Smooth muscle cell (in vitro differentiated cells): ENCODE measurements around the gene MLPH. TPM values are rescaled to one million over a fixed set of nuclear protein-coding genes. Genes with fewer than 3 reads are reported as not detected.

ENCODE experiments used
- DNase-seq: peaks from one replicate; lab custom pipeline; 2025; ENCODE audit not compliant: unreplicated experiment; lab: John Stamatoyannopoulos, UW
- H2AFZ ChIP-seq: fragments of 200-600 bp; sonication (generic); 2 replicates; pipeline ENCODE4 v1.6.0; 2016; ENCODE audit warnings: antibody characterized with exemption, low read depth, mild to moderate bottlenecking
- H3F3A ChIP-seq: fragments of 200-600 bp; sonication (generic); 2 replicates; pipeline ENCODE4 v1.6.0; 2017; ENCODE audit warnings: antibody characterized with exemption, low read depth
- H3K27ac ChIP-seq: fragments of 200-600 bp; sonication (generic); 2 replicates; pipeline ENCODE4 v1.5.1; 2016; ENCODE audit warnings: low read depth, mild to moderate bottlenecking
- H3K27me3 ChIP-seq: fragments of 200-600 bp; sonication (generic); 2 replicates; pipeline ENCODE4 v1.6.1; 2016; ENCODE audit warnings: low read depth, mild to moderate bottlenecking
- H3K36me3 ChIP-seq: fragments of 200-600 bp; sonication (generic); 2 replicates; pipeline ENCODE4 v1.5.1; 2016; ENCODE audit warnings: low read depth
- H3K4me1 ChIP-seq: fragments of 200-600 bp; sonication (generic); 2 replicates; pipeline ENCODE4 v1.5.1; 2016; ENCODE audit warnings: low read depth
- H3K4me2 ChIP-seq: fragments of 200-600 bp; sonication (generic); 2 replicates; pipeline ENCODE4 v1.6.0; 2016; ENCODE audit warnings: mild to moderate bottlenecking
- H3K4me3 ChIP-seq: fragments of 200-600 bp; sonication (generic); 2 replicates; pipeline ENCODE4 v1.5.1; 2016; ENCODE audit warnings: mild to moderate bottlenecking
- H3K79me2 ChIP-seq: fragments of 200-600 bp; sonication (generic); 2 replicates; pipeline ENCODE4 v1.6.0; 2016; ENCODE audit warnings: low read depth, mild to moderate bottlenecking
- H3K9ac ChIP-seq: fragments of 200-600 bp; sonication (generic); 2 replicates; pipeline ENCODE4 v1.6.0; 2016; ENCODE audit warnings: low read depth
- H3K9me3 ChIP-seq: fragments of 200-600 bp; sonication (generic); replicated peaks from 2 replicates; pipeline ENCODE4 v1.5.1; 2016; ENCODE audit warnings: low read depth
- H4K20me1 ChIP-seq: fragments of 200-600 bp; sonication (generic); 2 replicates; pipeline ENCODE4 v1.6.0; 2016; ENCODE audit warnings: low read depth
- WGBS: methylation state at CpG from one replicate; pipeline ENCODE4 v1.1.7; 2016; ENCODE audit warnings: low lambda C conversion rate; 5-methylcytosine and 5-hydroxymethylcytosine counted together
- polyA plus RNA-seq: library from polyadenylated mRNA; unstranded; fragments of >200 nt; fragmentation: Nextera tagmentation; extraction: Ambion mirVana; gene quantifications from 2 replicates; pipeline ENCODE4 v1.2.1, GENCODE V29; 2016
- total RNA-seq: library from RNA; depleted of rRNA; stranded (reverse); fragments of >200 nt; gene quantifications from 2 replicates; pipeline ENCODE4 v1.2.3, GENCODE V29; 2014
- TF ChIP-seq, protein P1 (sequence below): fragments of 200-600 bp; sonication (generic); IDR thresholded peaks from 2 replicates; pipeline ENCODE4 v1.5.1; 2017; ENCODE audit warnings: borderline replicate concordance, mild to moderate bottlenecking, antibody characterized with exemption; ENCODE audit not compliant: insufficient read depth, poor library complexity, severe bottlenecking

The MLPH gene, protein sequence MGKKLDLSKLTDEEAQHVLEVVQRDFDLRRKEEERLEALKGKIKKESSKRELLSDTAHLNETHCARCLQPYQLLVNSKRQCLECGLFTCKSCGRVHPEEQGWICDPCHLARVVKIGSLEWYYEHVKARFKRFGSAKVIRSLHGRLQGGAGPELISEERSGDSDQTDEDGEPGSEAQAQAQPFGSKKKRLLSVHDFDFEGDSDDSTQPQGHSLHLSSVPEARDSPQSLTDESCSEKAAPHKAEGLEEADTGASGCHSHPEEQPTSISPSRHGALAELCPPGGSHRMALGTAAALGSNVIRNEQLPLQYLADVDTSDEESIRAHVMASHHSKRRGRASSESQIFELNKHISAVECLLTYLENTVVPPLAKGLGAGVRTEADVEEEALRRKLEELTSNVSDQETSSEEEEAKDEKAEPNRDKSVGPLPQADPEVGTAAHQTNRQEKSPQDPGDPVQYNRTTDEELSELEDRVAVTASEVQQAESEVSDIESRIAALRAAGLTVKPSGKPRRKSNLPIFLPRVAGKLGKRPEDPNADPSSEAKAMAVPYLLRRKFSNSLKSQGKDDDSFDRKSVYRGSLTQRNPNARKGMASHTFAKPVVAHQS
- total RNA-seq (15.7 and 36.4 TPM in 2 replicates), polyA plus RNA-seq (32.8 and 40.1 TPM in 2 replicates)

DNA sequence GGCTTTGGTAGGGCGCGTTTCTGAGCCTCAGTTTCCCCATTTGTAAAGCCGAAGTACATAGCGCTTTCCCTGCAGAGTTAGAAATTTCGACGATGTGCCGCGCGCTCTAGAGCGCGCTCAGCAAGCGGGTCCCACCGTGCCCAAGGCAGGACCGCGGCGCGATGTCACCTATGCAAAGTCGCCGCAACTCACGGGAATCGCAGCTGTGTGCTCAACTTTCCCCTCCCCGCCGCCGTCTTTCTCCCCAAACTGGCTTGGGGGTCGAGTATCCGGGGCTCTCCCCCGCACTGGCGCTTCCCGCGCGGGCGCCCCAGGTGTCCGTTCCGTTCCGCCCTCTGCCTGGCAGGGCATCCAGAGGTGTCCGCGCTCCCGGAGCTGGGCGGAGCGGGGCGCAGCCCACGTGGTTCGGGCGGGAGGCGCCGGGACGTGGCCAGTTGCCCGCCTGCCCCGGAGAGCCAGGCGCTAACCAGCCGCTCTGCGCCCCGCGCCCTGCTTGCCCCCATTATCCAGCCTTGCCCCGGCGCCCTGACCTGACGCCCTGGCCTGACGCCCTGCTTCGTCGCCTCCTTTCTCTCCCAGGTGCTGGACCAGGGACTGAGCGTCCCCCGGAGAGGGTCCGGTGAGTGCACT is at the start of gene MLPH:
Gene MLPH, plus strand, starts transcription at position 433 of the 630 bp plus-strand sequence. CDS start 6,176 bp downstream, outside the sequence.
- Histone ChIP-seq H3F3A (peaks cover 10% of the 10 kb centered on the region), H3K79me2 (peaks cover 13% of the 10 kb centered on the region), H3K9ac (no peak within 1 kb of the TSS), H3K36me3 (no peaks in the 10 kb centered on the region), H4K20me1 (no peaks in the 10 kb centered on the region), H3K4me1 (peaks cover 13% of the 10 kb centered on the region), H3K27me3 (no peaks in the 10 kb centered on the region), H2AFZ (peak within 1 kb of the TSS; percentile 61), H3K4me3 (peak within 1 kb of the TSS; percentile 74), H3K9me3 (peaks cover 4% of the 10 kb centered on the region), H3K4me2 (peak within 1 kb of the TSS; percentile 97), H3K27ac (no peak within 1 kb of the TSS)
- WGBS, result 2% methylated on average over 62 of the region's 63 CpGs
- no peak for DNase-seq
- TF ChIP-seq, protein P1, sequence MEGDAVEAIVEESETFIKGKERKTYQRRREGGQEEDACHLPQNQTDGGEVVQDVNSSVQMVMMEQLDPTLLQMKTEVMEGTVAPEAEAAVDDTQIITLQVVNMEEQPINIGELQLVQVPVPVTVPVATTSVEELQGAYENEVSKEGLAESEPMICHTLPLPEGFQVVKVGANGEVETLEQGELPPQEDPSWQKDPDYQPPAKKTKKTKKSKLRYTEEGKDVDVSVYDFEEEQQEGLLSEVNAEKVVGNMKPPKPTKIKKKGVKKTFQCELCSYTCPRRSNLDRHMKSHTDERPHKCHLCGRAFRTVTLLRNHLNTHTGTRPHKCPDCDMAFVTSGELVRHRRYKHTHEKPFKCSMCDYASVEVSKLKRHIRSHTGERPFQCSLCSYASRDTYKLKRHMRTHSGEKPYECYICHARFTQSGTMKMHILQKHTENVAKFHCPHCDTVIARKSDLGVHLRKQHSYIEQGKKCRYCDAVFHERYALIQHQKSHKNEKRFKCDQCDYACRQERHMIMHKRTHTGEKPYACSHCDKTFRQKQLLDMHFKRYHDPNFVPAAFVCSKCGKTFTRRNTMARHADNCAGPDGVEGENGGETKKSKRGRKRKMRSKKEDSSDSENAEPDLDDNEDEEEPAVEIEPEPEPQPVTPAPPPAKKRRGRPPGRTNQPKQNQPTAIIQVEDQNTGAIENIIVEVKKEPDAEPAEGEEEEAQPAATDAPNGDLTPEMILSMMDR, result no peak

DNA sequence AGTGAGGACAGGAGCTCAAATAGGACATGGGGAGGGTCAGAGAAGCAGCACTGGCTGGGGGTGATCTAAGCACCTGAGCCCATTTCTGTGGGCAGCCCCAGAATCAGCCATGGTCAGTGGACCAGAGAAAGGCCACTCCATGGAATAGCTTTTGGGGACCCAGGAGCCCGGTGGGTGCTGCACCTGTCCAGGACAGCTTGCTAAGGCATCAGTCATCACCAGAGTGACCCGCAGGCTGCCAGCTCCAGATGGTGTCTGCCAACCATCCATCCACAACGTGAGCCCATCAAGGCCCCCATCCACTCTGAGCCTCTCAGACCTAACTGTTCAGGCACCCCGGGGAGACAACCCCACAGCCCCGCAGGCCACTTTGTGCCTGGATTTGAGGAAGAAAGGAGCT is 49.5 kb upstream of the MLPH start:
- no peak overlapping the region for H3K4me3 ChIP-seq
- peaks cover 44% of the 10 kb centered on the region for H3F3A ChIP-seq
- H3K27me3 ChIP-seq, result no peaks in the 10 kb centered on the region
- peak overlapping the region; percentile 100 for H3K27ac ChIP-seq
- no peaks in the 10 kb centered on the region for H3K36me3 ChIP-seq
- peak overlapping the region; percentile 96 for H3K9ac ChIP-seq
- H3K4me1 ChIP-seq, result peaks cover 16% of the 10 kb centered on the region
- WGBS, result 95% methylated on average over 5 of the region's 5 CpGs
- peaks cover 21% of the 10 kb centered on the region for H3K79me2 ChIP-seq
- no peak overlapping the region for H2AFZ ChIP-seq
- H3K4me2 ChIP-seq, result no peak overlapping the region
- H3K9me3 ChIP-seq, result no peaks in the 10 kb centered on the region
- DNase-seq, result no peak
- TF ChIP-seq, protein P1, result no peak
- H4K20me1 ChIP-seq, result no peaks in the 10 kb centered on the region

DNA sequence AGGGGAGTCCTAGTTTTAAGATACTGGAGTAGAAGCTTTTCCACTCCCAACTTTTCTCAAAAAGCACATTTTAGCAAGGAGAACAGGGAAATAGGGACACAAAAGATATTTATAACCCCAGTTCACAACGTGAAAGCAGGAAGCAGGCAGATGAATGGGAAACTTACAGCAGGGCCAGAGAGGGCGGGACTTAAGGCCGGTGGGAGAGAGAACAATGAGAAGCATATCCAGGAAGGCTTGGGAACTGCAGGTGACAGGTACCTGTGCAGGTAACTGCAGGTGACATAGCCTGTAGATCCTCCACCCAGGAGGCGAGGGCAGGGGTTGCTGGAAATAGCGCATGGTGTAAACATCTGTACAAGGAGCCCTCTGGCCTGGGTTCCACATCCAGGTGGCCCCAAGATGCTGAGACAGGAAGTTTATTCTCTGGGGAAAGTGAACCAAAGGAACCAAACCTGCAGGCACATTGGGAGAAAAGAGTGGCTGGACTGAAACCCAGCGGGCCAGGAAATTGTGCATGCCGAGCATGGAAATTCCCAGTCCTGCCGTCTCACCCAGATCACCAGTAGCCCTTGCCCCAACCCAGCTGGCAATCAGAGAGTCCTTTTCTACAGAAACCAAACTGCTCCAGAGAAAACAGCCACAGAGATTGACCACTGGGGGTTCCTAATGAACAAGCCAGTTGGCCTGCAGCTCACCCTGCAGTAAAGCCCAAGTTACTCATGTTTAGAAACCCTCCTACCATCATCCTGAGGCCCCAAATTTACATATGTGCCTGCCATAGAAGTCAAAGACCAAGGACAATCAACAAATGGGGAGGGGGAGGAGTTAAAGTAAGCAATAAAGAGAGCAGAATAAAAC is 48.7 kb upstream of the MLPH start:
- WGBS, result 56% methylated on average over 8 of the region's 8 CpGs
- no peaks in the 10 kb centered on the region for H3K9me3 ChIP-seq
- no peak overlapping the region for H3K4me3 ChIP-seq
- H3K27ac ChIP-seq, result peak overlapping the region; percentile 100
- TF ChIP-seq, protein P1, result no peak
- H3K9ac ChIP-seq, result peak overlapping the region; percentile 21
- H3K4me1 ChIP-seq, result peaks cover 16% of the 10 kb centered on the region
- H3K4me2 ChIP-seq, result peak overlapping the region; percentile 41
- H3F3A ChIP-seq, result peaks cover 44% of the 10 kb centered on the region
- H4K20me1 ChIP-seq, result no peaks in the 10 kb centered on the region
- H2AFZ ChIP-seq, result no peak overlapping the region
- no peaks in the 10 kb centered on the region for H3K27me3 ChIP-seq
- DNase-seq, result no peak
- peaks cover 19% of the 10 kb centered on the region for H3K79me2 ChIP-seq
- no peaks in the 10 kb centered on the region for H3K36me3 ChIP-seq
